ENCODE measurements around the gene XYLT1.

Gene XYLT1

DNA sequence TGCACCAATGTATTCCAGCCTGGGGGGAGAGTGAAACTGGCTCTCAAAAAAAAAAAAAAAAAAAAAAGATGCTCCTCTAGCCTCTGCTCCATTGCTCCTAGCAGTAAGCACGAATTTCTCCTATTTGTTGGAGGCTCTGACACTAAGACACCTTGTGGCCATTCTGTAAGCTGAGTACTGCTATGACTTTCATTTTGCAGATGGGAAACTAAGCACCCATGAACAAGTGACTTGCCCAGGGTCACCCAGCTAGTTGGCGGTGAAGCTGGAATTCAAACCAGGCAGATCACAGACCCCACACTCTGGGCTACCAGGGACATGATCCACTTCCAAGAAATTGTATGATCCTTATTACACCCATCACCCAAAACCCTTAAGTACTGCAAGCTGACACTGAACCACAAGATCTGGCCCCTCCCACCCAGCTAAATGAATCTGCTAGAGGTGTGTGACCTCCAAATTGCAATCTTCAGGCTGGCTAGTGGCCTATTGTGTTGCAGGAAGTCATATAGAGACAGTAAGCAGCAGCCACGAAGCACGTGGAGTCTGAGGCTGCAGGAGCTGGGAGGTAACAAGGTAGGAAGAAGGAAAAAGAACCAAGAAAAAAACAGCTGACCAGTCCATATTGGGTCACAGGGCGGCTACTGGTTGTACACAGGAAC, 209.4 kb downstream of the XYLT1 start:
- DNase-seq (ENCODE audit: low read depth, low spot score), result no peak

DNA sequence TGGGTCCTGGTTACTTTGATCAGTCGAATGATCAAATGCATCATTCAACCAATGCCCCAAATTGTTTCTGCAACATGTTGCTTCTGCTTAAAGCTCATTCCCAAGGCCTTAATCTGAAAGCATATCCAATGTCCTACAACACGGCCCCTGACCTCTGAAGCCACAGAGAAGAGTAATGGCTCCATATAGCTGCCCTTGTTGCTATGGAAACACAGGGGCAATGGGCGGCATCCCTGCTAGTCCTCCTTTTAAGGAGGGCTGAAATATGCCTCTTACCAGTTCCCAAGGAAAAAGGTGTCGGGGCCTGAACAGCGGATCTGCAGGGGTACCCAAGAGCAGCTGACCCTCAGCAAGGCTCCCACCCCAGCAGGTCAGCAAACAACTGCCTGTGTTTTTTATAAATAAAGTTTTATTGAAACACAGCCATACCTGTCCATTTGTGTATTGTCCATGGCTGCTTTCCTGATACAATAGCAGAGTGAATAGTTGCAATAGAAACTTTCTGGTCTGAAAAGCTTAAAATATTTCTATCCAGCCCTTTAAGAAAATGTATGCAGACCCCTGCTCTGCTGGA, 210.4 kb downstream of the XYLT1 start:
- DNase-seq (ENCODE audit: low read depth, low spot score), result no peak

DNA sequence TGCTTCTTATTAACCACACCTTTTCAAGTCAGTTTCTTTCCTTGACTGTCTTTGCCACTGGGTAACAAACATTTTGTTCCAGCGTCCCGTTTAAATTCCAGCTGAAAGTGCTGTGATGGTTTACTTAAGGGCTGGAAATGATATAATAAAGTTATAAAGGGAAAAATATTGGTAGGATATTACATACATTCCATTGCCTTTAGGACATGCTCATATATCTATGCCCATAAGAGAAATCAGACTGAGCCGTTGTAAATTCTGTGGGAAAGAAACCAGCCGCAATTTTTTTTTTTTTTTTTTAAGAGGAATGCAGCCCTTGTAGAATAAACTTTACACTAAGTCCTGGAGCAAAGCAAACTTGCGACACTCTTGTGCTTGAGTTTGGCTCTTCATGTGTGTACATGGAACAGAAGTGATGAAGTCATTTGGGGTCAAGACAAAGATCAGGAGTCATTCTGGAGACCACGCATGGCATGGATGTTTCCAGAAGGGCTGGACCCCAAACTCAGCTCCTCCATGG, 210.9 kb downstream of the XYLT1 start:
- DNase-seq (ENCODE audit: low read depth, low spot score), result no peak

DNA sequence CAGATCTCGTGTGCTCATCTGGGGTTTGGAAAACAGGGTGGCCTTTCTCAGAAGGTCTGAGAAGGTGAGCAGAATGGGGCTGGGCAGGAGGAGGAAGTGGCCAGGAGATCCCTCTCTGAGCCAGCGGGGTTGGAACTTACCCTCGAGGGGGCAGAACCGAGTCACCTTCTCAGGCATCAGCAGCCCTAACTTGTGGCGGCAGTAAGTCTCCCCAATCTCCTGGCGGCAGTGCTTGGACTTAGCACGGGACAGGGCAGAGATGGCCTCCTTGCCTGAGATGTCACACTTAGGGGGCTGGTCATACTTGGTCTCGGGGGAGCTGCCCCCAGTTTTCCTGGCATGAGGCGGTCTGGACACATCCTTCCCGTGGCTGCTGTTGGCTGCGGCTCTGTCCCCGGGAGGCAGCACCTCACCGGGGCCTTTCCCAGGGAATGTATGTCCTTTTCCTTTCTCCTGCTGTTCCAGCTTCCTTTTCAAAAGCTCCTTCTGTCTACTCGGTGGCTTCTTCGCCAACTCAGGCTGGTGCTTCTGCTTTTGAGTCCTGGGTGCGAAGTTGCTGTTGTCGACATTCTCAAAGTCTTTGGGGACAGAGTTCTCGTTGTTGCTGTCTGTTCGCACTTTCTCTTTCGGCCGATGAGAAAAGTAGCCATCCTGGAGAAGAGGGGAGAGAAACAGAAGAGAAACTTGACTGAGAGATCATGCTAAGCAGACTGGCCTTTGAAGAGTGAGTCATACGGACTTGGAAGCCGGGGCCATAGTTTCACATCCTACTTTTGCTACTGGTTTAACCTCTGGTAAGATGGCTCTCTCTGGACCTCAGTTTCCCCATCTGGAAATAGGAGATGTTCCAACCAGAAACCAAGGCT, 211.7 kb downstream of the XYLT1 start:
- DNase-seq (ENCODE audit: low read depth, low spot score), result no peak

DNA sequence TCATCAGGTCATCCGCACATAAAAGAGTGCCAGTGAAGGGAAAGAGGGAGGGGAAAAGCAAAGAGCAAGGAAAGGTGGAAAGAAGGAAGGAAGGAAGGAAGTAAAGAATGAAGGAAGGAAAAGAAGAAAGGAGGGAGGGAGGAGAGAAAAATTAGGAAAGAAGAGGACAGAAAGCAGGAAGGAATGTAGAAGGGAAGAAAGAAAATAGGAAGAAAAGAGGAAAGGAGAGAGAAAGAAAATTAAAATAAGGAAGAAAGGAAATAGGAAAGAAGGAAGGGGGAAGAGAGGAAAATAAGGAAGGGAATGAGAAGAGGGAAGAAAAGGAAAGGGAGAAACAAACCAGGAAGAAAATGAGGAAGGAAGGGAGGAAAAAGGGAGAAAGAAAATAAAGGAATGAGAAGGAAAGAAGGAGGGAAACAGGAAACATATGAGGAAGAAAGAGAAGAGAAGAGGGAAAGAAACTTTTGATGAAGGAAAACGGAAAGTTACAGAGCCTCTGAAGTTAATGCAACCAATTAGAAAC, 212.6 kb downstream of the XYLT1 start:
- no peak for DNase-seq (ENCODE audit: low read depth, low spot score)

DNA sequence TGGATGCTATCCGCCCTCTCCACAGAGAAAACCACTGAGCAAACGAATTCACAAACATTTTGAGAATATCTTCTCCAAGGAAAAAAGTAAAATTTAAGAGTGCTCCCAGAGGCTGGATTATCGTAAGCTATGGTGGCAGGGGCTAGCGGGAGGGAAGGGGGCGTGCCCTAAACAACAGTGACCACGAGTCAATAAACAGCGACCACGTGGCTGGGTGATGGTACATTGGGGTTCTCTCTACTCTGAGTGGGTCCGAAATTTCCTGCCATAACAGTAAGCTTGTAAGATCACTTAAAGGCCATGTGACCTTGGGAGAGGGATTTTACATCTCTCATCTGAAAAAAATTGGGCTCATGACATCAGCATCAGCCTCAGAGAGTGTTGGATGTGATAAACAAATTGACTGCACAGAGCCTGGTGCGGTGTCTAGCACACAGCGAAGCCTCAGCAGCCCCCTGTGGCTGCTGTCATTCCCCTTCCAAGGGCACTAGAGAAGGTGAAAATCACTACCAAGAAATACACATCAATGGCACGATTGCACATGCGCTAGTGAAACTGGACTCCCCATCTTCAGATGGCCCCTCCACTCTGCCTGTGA, 213.2 kb downstream of the XYLT1 start:
- no peak for DNase-seq (ENCODE audit: low read depth, low spot score)

- DNase-seq (ENCODE audit: low read depth, low spot score), result no peak
Measured at GRCh38 chr16:17252701-17253100, 218.1 kb downstream of the XYLT1 start.

GRCh38 chr16:17252064-17252463, 218.7 kb downstream of the XYLT1 start:
- no peak for DNase-seq (ENCODE audit: low read depth, low spot score)

DNA sequence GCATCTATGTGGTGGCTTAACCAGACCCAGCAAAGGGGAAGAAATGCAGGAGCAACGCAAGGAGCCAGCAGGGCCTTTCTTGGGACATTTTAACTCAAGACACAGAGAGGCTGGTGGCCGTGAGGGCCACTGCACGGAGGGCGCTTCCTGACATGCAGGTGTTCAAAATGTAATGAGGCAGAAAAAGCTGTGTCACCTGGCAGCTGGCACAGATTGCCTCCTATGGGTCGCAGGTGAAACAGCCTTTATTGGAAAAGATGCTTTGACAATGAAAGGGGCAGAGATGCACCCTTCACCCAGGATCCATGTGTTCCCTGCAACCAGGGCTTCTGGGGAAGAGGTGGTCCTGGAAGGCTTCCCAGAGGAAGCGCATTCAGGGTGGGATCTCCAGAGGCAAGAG, 219.3 kb downstream of the XYLT1 start:
- DNase-seq (ENCODE audit: low read depth, low spot score), result no peak

DNA sequence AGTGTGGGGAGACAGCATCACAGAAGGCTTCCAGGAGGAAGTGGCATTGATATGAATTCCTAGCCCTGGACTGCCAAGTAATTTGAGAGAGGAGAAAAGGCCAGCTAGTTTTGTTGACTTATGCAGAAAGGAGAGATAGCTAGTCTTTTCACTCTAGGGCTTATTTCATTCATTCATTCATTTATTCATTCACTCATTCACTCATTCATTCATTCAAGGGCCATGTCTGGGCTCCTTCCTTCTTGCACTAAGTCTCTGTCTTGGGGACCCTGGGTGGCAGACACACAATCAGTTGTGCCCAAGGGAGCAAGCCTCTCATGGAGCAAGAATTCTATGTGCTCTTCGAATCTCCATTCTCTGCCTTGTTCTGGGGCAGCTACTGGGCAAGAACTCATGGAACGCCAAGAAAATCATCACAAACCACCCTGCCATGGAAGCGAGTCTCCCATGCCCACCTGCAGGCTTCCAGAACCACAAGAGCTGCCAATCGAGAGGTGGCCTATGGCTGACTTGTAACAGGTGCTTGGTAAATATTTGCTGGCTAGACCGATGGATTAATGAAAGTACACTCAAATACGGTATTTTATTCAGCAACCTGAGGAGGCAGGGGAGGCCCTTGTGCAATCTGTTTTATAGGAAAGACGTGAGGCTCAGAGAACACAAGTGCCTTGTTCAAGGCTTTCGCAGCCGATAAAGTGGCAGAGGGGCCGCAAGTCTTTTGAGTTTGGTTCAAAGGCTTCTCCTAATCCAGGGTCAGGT, 223.6 kb downstream of the XYLT1 start:
- no peak for DNase-seq (ENCODE audit: low read depth, low spot score)

- DNase-seq (ENCODE audit: low read depth, low spot score), result no peak
Measured at GRCh38 chr16:17246268-17246885, 224.4 kb downstream of the XYLT1 start.

DNA sequence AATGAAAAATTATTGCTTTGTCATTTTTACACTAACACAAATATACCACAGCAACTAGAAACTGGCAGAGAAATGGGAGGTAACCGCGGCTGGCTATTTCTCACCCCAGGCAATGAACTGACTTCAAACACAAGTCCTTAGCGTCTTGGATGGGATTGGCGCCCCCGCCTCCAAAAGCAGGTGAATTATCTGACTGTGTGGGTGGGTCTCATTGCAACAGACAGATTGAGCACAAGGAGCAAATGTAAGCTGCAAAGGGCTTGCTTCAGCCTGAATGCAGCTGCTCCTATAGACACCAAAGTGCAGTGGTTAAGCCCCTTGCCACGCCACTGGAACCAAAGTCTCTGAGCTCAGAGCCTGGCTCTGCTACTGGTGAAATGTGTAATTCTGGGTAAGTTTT, 225.0 kb downstream of the XYLT1 start:
- DNase-seq (ENCODE audit: low read depth, low spot score), result no peak

DNA sequence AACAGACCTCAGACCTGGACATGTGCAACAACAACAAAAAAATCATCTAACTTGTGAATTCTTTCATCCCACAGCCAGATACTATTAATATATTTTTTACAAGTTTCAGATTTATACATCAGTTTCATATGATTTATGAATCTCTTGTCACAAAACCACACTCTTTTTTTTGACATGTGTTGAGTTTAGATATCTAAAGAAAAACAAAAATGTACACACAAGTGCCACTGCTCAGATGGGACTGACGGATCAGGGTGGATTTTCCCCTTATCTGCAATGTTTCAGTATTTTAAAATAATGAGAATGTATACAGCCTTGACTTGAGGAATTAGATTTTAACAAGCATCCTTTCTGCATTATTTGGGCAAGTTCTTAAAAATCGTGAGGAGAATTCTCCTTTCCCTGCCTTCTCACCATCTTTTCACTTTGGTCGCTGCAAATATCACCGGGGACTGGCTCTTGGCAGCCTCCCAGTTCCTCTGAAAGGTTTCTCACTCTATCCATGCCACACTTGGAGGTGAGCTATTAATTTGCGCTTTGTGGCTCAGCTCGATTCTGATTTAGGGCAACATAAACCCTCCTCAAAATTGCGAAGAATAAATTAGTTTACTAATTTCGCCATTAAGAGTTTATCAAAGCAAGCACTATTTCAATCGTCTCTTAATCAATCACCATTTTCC, 225.7 kb downstream of the XYLT1 start:
- DNase-seq (ENCODE audit: low read depth, low spot score), result no peak

DNA sequence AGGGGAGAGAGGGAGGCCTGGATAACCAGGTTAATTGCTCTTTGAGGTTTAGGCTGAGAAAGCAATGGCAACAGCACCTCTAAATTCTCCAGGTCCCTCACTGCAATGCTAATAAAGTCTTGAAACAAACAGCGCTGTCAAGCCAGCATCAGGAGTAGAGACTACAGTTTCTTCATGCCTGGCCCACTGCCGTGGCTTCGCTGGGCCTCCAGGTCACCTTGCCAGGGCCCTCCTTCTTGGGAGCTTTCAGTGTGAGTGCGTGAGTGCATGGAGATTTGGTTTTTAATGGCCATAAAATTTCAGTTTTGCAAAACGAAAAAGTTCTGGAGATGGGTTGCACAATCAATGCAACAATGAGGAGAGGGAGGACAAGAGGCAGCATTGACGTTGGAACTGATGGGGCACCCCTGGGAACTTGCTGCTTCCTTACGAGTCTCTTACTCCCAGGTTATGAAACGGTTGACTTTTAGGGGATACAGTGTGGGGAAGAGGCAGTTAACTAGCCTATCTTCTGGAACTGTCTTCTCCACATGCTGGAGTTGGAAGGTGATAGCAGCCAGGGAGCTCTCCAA, 229.4 kb downstream of the XYLT1 start:
- DNase-seq (ENCODE audit: low read depth, low spot score), result no peak

DNA sequence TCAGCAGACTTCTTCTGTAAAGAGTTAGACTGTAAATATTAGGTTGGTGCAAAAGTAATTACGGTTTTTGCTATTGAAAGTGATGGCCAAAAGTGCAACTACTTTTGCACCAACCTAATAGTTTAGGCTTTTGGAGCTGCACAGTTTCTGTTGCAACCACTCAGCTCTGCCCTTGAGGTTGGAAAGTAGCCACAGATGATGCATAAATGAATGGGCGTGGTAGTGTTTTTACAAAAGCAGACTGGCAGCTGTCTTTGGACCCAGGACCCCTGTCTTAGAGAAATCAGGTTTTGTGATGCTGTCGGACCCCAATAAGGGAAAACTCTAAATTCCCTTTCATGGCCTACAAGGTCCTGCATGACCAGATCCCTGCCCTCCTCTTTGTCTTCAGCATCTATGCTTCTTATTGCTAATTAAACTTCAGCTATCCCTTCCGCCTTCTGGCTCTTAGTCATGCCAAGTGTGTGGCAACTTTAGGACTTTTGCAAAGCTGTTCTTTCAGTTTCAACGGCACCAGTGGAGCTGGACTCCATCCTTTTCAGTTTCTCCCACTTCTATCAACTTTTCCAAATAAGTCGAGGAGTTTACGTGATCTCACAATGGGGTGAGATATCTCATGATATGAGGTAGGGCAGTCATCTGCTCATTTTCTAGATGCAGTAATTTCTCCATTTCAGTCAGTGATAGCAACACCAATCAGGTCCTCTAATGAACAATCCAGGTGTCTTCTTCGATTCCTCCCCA, 232.3 kb downstream of the XYLT1 start:
- DNase-seq (ENCODE audit: low read depth, low spot score), result no peak

GRCh38 chr16:17237350-17237944, 233.3 kb downstream of the XYLT1 start:
- no peak for DNase-seq (ENCODE audit: low read depth, low spot score)

DNA sequence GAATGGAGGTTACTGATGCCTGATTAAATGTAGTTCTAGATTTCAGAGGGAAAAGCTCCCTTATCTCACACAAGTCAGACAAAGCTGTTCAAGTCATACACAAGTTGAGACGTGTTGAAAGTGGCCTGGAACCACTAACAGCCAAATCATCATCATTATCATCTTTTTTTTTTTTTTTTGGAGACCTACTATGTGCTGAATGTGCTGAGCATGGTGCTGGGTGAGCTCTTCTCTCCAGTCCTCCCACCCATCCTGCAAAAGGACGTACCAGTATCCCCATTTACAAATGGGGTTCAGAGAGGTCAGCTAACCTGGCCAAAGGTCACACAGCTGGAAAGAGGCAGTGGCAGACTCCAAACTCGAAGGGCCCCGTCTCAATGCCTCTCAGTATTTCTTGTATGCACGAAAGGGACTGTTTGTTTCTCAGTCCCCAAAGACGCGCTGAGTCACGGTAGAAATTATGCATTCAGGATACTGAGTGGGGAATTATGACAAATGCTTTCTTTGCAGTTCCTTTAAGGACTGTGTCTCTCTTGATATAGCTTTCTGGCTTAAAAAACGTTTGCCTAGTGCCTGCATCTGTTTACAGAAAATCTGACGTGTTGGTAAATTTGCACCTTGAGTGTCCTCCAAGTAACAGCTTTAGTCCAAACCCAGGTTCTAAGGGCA, 235.5 kb downstream of the XYLT1 start:
- DNase-seq (ENCODE audit: low read depth, low spot score), result no peak

- no peak for DNase-seq (ENCODE audit: low read depth, low spot score)
Measured at GRCh38 chr16:17233318-17234002, 237.3 kb downstream of the XYLT1 start.

All from activated CD4-positive, CD25-positive, alpha-beta regulatory T cell treated with anti-CD3 and anti-CD28 coated beads, Interleukin-2, amount 50 U/mL, for 16 hours (primary cell).